ENCODE data around the gene FAM170B.

FAM170B gene

DNA sequence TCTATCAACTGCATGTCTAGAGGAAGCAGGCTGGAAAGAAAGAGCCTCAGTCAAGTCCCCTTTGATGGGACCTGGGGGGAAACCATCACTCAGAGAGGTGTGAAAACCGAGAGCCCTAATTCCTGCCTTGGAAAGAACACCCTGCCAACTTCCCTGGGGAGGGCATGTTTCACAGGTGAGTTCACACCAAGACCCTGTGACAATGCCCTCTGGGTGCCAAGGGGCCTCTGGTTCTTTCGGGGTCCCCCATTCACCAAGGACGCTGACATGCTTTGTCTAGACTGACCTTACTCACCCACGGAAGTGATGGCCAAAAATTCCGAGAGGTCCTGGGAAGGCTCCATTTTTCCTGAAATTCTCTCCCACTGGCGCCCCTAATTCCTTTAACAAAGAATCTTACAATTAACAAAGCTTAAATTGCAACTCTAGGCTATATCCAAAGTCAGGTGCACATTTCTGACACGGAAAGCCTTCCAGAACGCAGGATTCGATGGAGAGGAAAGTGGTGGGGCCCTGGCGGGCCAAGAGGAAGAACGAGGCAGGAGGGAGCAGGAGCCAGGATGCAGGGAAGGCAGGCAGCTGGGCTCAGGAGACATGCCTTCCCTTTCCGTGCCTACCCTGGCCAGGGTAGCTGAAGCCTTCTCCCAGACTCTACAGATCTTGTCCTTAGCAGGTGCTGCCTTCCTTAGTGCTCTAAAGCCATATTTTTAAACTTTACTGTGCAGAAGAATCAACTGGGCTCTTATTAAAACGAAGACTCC, 42.2 kb downstream of the FAM170B start:
- TF ChIP-seq, protein P1, sequence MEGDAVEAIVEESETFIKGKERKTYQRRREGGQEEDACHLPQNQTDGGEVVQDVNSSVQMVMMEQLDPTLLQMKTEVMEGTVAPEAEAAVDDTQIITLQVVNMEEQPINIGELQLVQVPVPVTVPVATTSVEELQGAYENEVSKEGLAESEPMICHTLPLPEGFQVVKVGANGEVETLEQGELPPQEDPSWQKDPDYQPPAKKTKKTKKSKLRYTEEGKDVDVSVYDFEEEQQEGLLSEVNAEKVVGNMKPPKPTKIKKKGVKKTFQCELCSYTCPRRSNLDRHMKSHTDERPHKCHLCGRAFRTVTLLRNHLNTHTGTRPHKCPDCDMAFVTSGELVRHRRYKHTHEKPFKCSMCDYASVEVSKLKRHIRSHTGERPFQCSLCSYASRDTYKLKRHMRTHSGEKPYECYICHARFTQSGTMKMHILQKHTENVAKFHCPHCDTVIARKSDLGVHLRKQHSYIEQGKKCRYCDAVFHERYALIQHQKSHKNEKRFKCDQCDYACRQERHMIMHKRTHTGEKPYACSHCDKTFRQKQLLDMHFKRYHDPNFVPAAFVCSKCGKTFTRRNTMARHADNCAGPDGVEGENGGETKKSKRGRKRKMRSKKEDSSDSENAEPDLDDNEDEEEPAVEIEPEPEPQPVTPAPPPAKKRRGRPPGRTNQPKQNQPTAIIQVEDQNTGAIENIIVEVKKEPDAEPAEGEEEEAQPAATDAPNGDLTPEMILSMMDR (IDR thresholded peaks at IDR 0.05; ENCODE audit: low read depth, low read length, missing control alignments) = no peak
- H3K4me3 ChIP-seq (ENCODE audit: low read depth, low read length) = no peak overlapping the region
- no peak for DNase-seq (ENCODE audit: low read depth)
- in situ Hi-C loops (cut with HindIII; ENCODE audit: low sequenced_read_pairs) = no loop called here

DNA sequence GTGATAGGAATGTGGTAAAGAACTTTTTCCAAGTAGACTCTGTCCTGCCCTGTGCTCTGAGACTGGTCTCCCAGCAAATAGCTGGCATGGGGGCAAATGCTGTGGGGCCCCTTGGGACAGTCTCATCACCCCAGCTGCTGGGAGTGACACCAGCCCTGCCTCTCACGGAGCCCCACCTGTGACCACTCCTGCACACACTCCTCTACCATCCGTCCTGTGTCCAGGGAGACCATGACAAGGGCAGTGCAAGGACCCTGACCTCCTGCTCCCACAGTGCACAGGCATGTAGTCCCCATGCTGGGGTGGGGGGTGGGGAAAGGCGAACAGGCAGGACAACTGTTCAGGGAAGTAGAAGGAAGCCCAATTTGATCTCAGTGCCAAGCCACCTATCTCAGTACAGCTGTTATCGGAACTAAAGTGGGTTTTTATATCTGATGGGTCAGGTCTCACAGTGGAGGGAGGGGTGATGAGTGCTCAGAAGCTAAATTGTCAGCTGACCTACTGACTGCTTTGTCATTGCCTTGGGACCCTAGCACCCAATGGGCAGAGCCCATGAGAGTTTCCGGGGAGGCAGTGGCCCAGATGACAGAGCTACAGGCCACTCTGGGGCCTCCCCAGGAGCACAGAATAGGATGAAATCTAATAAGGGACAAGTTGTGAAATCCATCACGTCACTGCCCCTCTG, 43.0 kb downstream of the FAM170B start:
- in situ Hi-C loops (cut with HindIII; ENCODE audit: low sequenced_read_pairs) = no loop called here
- H3K4me3 ChIP-seq (ENCODE audit: low read depth, low read length) = no peak overlapping the region
- TF ChIP-seq, protein P1 (IDR thresholded peaks at IDR 0.05; ENCODE audit: low read depth, low read length, missing control alignments) = no peak
- DNase-seq (ENCODE audit: low read depth) = no peak

DNA sequence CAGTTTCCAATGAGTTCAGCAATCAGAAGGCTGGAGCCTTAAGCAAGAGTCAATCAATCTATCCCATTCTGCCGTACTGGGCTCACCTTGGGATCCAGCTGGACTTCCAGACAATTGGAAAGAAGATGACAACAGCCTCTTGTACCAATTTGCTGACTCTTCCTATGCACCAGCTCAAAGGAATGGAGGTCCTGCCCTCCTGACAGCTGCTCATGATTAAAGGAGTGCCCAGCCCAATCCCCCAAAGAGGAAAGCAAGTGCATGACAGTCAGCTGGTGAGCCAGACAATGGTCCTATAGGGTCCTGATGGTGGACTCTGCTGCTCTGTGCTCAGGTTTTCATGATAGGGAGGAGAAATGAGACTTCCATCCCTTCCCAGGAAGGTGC, 43.6 kb downstream of the FAM170B start:
- in situ Hi-C loops (cut with HindIII; ENCODE audit: low sequenced_read_pairs) = no loop called here
- no peak for DNase-seq (ENCODE audit: low read depth)
- H3K4me3 ChIP-seq (ENCODE audit: low read depth, low read length) = no peak overlapping the region
- TF ChIP-seq, protein P1 (IDR thresholded peaks at IDR 0.05; ENCODE audit: low read depth, low read length, missing control alignments) = no peak

DNA sequence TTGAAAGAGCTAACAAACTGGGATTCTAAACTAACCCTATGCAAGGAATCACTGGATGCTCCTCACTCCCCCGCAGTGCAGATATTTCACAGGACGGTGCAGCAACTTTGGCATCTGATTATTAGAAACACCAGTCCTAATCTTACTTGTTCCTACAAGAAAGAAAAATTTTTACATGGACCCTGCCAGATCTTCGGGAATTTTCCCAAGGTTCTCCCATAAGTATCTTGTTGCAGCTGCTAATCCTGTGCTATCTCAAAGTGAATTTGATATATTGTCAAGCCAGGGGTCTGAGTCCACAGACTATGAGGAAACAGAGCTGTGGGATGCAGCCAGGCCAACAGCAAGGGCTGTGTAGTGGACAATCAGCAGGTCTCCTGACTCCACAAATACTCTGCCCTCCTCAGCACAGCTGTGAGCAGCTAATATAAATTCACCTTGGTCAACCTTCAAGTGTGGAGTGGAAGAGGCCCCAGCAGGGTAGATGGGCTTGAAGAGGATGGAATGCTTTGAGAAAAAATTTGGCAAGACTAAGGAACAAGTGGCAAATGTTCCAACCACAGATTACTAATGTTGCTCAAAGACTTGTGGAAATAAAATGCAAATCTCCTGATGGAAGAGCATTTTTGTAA, 44.1 kb downstream of the FAM170B start:
- peak; percentile 80 for DNase-seq (ENCODE audit: low read depth)
- in situ Hi-C loops (cut with HindIII; ENCODE audit: low sequenced_read_pairs) = no loop called here
- TF ChIP-seq, protein P1 (IDR thresholded peaks at IDR 0.05; ENCODE audit: low read depth, low read length, missing control alignments) = no peak
- H3K4me3 ChIP-seq (ENCODE audit: low read depth, low read length) = no peak overlapping the region

DNA sequence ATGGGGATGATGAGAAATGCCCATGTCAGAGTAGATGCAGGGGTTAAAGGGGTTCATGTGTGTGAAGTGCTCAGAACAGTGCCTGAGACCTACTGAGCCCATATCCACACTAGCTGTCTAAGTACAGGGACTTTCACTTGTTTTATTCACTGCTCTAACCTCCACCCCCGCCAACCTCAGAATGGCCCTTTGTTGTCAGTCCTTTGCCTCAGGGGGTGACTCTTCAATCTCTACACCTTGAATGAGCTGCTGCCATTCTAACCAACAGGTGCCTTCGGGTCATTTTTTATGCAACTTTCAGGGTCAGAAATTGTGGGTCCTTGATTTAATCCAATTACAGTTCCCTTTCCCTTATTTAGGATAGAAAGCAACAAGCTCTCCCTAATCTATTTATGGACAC, 44.7 kb downstream of the FAM170B start:
- TF ChIP-seq, protein P1 (IDR thresholded peaks at IDR 0.05; ENCODE audit: low read depth, low read length, missing control alignments) = no peak
- in situ Hi-C loops (cut with HindIII; ENCODE audit: low sequenced_read_pairs) = no loop called here
- H3K4me3 ChIP-seq (ENCODE audit: low read depth, low read length) = no peak overlapping the region
- no peak for DNase-seq (ENCODE audit: low read depth)

DNA sequence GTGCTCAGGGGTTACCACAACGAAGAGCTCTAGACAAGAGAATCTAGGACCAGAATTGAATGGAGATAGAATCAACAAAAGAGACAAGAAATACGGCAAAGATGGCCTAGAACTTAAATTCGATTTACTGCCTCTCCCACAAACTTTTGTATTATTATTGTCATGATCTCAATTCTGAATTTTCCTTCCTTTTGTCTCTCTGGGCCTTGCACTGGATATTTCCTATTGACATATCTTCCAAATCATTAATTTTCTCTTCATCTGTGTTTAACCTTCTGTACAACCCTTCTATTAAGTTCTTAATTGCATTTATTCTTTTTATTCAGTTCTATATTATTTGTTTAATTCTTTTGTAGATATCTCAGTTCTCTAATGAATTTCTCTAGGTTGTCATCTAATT, 46.9 kb downstream of the FAM170B start:
- no peak for DNase-seq (ENCODE audit: low read depth)
- TF ChIP-seq, protein P1 (IDR thresholded peaks at IDR 0.05; ENCODE audit: low read depth, low read length, missing control alignments) = no peak
- no peak overlapping the region for H3K4me3 ChIP-seq (ENCODE audit: low read depth, low read length)
- in situ Hi-C loops (cut with HindIII; ENCODE audit: low sequenced_read_pairs) = no loop called here
